Measurements from ENCODE around the gene CADPS. TPM values are rescaled to one million over a fixed set of nuclear protein-coding genes. Genes with fewer than 3 reads are reported as not detected.

CADPS gene
- polyA plus RNA-seq, 3 donors = not detected

GRCh38 chr3:62655056-62655690 lies 220.0 kb downstream of the CADPS start:
- no CpG with 5 or more reads among the region's 2 CpGs for WGBS (ENCODE audit: insufficient coverage)
- no peaks in the 10 kb centered on the region for H3K9me3 Mint-ChIP-seq
- Histone ChIP-seq H4K20me1 (ENCODE audit: insufficient read depth, low read length) (no peaks in the 10 kb centered on the region), H3K9ac (ENCODE audit: insufficient read depth, low read length, poor library complexity, severe bottlenecking) (no peak overlapping the region), H3K9me3 (replicated peaks in 1 of 2; ENCODE audit: control insufficient read depth in 1 of 2, insufficient read depth in 1 of 2, low read length in 2 of 2) (no peaks in the 10 kb centered on the region), H3K27me3 (ENCODE audit: control insufficient read depth in 2 of 2, insufficient read depth in 2 of 2, low read length in 2 of 2) (no peaks in the 10 kb centered on the region), H3K36me3 (replicated peaks in 1 of 2; ENCODE audit: control insufficient read depth in 1 of 2, insufficient read depth in 2 of 2, low read length in 2 of 2) (no peaks in the 10 kb centered on the region), H3K4me3 (replicated peaks in 1 of 3; ENCODE audit: low read depth in 2 of 3, low read length in 3 of 3) (no peak overlapping the region), H3K4me1 (ENCODE audit: control insufficient read depth in 1 of 2, insufficient read depth in 2 of 2, low read length in 2 of 2) (no peaks in the 10 kb centered on the region), H3K79me2 (ENCODE audit: insufficient read depth, low read length) (no peaks in the 10 kb centered on the region), H3K27ac (ENCODE audit: low read depth in 1 of 2, low read length in 2 of 2) (no peak overlapping the region), H2AFZ (ENCODE audit: insufficient read depth, low read depth, low read length, poor library complexity, severe bottlenecking) (no peak overlapping the region), H3K4me2 (replicated peaks; ENCODE audit: extremely low read depth, low read length, poor library complexity, severe bottlenecking) (no peak overlapping the region)
- TF ChIP-seq, protein P1, sequence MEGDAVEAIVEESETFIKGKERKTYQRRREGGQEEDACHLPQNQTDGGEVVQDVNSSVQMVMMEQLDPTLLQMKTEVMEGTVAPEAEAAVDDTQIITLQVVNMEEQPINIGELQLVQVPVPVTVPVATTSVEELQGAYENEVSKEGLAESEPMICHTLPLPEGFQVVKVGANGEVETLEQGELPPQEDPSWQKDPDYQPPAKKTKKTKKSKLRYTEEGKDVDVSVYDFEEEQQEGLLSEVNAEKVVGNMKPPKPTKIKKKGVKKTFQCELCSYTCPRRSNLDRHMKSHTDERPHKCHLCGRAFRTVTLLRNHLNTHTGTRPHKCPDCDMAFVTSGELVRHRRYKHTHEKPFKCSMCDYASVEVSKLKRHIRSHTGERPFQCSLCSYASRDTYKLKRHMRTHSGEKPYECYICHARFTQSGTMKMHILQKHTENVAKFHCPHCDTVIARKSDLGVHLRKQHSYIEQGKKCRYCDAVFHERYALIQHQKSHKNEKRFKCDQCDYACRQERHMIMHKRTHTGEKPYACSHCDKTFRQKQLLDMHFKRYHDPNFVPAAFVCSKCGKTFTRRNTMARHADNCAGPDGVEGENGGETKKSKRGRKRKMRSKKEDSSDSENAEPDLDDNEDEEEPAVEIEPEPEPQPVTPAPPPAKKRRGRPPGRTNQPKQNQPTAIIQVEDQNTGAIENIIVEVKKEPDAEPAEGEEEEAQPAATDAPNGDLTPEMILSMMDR (IDR thresholded peaks at IDR 0.05) = no peak
- H3K27me3 Mint-ChIP-seq (ENCODE audit: low read depth in 3 of 3) = peaks cover 0 to 3% (median 0%) of the 10 kb centered on the region in 3 donors
- intact Hi-C loops (cut with micrococcal nuclease) = no loop called here
- no peaks in the 10 kb centered on the region for H3K4me1 Mint-ChIP-seq
- H3K27ac Mint-ChIP-seq = no peak overlapping the region
- H3K4me3 Mint-ChIP-seq = no peak overlapping the region
- no peaks in the 10 kb centered on the region for H3K36me3 Mint-ChIP-seq
- DNase-seq = no peak

- intact Hi-C loops (cut with micrococcal nuclease) = no loop called here
Observed at GRCh38 chr3:62653796-62654195, 221.4 kb downstream of the CADPS start.

More at GRCh38 chr3:62653796-62654195, 221.4 kb downstream of the CADPS start:
- 83% methylated on average over 5 of the region's 7 CpGs for WGBS (ENCODE audit: insufficient coverage)
- TF ChIP-seq, protein P1 (IDR thresholded peaks at IDR 0.05) = no peak
- Histone ChIP-seq H3K4me1 (ENCODE audit: control insufficient read depth in 1 of 2, insufficient read depth in 2 of 2, low read length in 2 of 2) (no peaks in the 10 kb centered on the region), H3K9ac (ENCODE audit: insufficient read depth, low read length, poor library complexity, severe bottlenecking) (no peak overlapping the region), H4K20me1 (ENCODE audit: insufficient read depth, low read length) (no peaks in the 10 kb centered on the region), H3K4me3 (replicated peaks in 1 of 3; ENCODE audit: low read depth in 2 of 3, low read length in 3 of 3) (no peak overlapping the region), H3K4me2 (replicated peaks; ENCODE audit: extremely low read depth, low read length, poor library complexity, severe bottlenecking) (no peak overlapping the region), H3K9me3 (replicated peaks in 1 of 2; ENCODE audit: control insufficient read depth in 1 of 2, insufficient read depth in 1 of 2, low read length in 2 of 2) (no peaks in the 10 kb centered on the region), H3K36me3 (replicated peaks in 1 of 2; ENCODE audit: control insufficient read depth in 1 of 2, insufficient read depth in 2 of 2, low read length in 2 of 2) (no peaks in the 10 kb centered on the region), H3K27ac (ENCODE audit: low read depth in 1 of 2, low read length in 2 of 2) (no peak overlapping the region), H2AFZ (ENCODE audit: insufficient read depth, low read depth, low read length, poor library complexity, severe bottlenecking) (no peak overlapping the region), H3K27me3 (ENCODE audit: control insufficient read depth in 2 of 2, insufficient read depth in 2 of 2, low read length in 2 of 2) (no peaks in the 10 kb centered on the region), H3K79me2 (ENCODE audit: insufficient read depth, low read length) (no peaks in the 10 kb centered on the region)
- Mint-ChIP-seq H3K27me3 (ENCODE audit: low read depth in 3 of 3) (peaks cover 0 to 3% (median 0%) of the 10 kb centered on the region in 3 donors), H3K4me3 (no peak overlapping the region), H3K9me3 (no peaks in the 10 kb centered on the region), H3K27ac (no peak overlapping the region), H3K4me1 (no peaks in the 10 kb centered on the region), H3K36me3 (no peaks in the 10 kb centered on the region)
- DNase-seq = no peak
